Endothelial cell (in vitro differentiated cells): ENCODE measurements around the gene TNRC6A. TPM values are rescaled to one million over a fixed set of nuclear protein-coding genes. Genes with fewer than 3 reads are reported as not detected.

ENCODE experiments used
- DNase-seq: peaks from one replicate; pipeline ENCODE4 v3.0.0; 2021; ENCODE audit warnings: low spot score
- H3K27ac Mint-ChIP-seq: one replicate; pipeline ENCODE4 v1.8.0; 2021; ENCODE audit warnings: mixed read lengths, inconsistent platforms; ENCODE audit not compliant: unreplicated experiment
- H3K27me3 Mint-ChIP-seq: one replicate; pipeline ENCODE4 v1.8.0; 2021; ENCODE audit warnings: mild to moderate bottlenecking, moderate library complexity, mixed read lengths, inconsistent platforms; ENCODE audit not compliant: unreplicated experiment
- H3K36me3 Mint-ChIP-seq: one replicate; pipeline ENCODE4 v1.8.0; 2021; ENCODE audit warnings: mild to moderate bottlenecking, low read depth, mixed read lengths, inconsistent platforms; ENCODE audit not compliant: unreplicated experiment
- H3K4me1 Mint-ChIP-seq: one replicate; pipeline ENCODE4 v1.8.0; 2021; ENCODE audit warnings: mild to moderate bottlenecking, mixed read lengths, inconsistent platforms; ENCODE audit not compliant: unreplicated experiment
- H3K4me3 Mint-ChIP-seq: one replicate; pipeline ENCODE4 v1.8.0; 2021; ENCODE audit warnings: mild to moderate bottlenecking, mixed read lengths, inconsistent platforms; ENCODE audit not compliant: unreplicated experiment
- H3K9me3 Mint-ChIP-seq: one replicate; pipeline ENCODE4 v1.8.0; 2021; ENCODE audit warnings: mixed read lengths, inconsistent platforms; ENCODE audit not compliant: unreplicated experiment
- total RNA-seq: library from RNA; stranded (reverse); fragmentation: NEBNext Ultra II Directional; extraction: Animal tissue kit (Norgen Biotek cat#: 25700); gene quantifications from one replicate; pipeline ENCODE4 v1.2.1, GENCODE V29; 2021; ENCODE audit not compliant: unreplicated experiment
- TF ChIP-seq, protein P1 (sequence below): fragments of 200-600 bp; sonication (generic); IDR thresholded peaks from one replicate; pipeline ENCODE4 v1.5.0; 2021; ENCODE audit warnings: antibody characterized with exemption; ENCODE audit not compliant: unreplicated experiment

Gene TNRC6A
- total RNA-seq, 1 donor from 2014 or later: 60.5 TPM

DNA sequence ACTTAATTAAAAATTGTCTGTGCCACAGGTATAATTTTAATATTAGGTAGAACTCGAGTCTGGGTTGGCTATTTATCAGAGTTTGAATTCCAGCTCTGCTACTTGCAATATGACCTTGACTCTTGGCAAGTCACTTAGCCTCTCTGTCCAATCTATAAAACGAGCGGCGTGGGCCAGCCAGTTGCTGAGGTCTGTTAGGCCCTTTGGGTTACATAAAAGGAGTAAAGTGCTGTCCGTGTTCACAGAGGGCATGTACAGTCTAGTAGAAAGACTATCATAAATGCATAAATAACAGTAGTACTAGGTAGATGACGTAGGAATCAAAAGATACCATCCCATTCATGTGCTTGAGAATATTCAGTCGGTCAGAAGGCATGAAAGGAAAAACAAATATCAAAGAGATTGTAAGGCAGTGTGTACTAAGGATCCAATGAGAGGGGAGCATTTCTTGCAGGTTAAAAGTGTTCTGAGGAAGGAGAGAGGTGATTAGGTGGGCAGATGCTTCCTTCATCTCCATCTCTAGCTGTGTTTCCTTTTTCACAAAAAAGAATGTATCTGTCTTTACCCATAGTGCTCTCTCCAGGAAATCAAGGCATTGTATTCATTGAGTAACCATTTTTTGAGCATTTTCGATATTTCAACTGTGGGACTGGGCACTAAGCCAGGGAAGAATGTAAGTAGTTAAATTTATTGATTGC is 2.4 kb downstream of the TNRC6A start:
- Mint-ChIP-seq H3K36me3 (peaks cover 18% of the 10 kb centered on the region), H3K4me3 (peak overlapping the region; percentile 29), H3K27ac (peak overlapping the region; percentile 33), H3K4me1 (peaks cover 32% of the 10 kb centered on the region), H3K27me3 (peaks cover 6% of the 10 kb centered on the region), H3K9me3 (no peaks in the 10 kb centered on the region)
- TF ChIP-seq, protein P1, sequence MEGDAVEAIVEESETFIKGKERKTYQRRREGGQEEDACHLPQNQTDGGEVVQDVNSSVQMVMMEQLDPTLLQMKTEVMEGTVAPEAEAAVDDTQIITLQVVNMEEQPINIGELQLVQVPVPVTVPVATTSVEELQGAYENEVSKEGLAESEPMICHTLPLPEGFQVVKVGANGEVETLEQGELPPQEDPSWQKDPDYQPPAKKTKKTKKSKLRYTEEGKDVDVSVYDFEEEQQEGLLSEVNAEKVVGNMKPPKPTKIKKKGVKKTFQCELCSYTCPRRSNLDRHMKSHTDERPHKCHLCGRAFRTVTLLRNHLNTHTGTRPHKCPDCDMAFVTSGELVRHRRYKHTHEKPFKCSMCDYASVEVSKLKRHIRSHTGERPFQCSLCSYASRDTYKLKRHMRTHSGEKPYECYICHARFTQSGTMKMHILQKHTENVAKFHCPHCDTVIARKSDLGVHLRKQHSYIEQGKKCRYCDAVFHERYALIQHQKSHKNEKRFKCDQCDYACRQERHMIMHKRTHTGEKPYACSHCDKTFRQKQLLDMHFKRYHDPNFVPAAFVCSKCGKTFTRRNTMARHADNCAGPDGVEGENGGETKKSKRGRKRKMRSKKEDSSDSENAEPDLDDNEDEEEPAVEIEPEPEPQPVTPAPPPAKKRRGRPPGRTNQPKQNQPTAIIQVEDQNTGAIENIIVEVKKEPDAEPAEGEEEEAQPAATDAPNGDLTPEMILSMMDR: no peak
- no peak for DNase-seq

GRCh38 chr16:24734382-24734781 is 4.9 kb downstream of the TNRC6A start:
- no peak for DNase-seq
- Mint-ChIP-seq H3K36me3 (peaks cover 12% of the 10 kb centered on the region), H3K4me1 (peaks cover 27% of the 10 kb centered on the region), H3K4me3 (no peak overlapping the region), H3K27ac (no peak overlapping the region), H3K9me3 (no peaks in the 10 kb centered on the region), H3K27me3 (peaks cover 5% of the 10 kb centered on the region)
- TF ChIP-seq, protein P1: no peak

DNA sequence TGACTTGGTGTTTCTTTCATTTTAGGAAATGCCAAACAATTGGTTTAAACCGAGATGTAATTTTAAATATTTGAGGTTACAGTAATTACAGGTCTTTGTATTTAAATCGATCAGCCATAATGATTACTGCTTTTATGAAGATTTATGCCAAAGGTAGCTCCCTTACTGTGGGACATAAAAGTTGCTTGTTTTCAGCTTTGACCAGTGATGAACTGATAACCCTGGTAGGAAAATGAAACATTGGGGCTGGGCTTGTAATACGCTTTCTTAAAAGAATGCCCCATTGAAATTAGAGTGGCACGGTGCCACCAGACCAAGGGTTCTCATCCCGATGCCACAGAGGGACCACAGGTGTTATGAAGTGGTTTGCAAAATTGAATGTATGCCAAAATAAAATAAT is 7.3 kb downstream of the TNRC6A start:
- Mint-ChIP-seq H3K4me3 (no peak overlapping the region), H3K9me3 (no peaks in the 10 kb centered on the region), H3K27ac (peak overlapping the region; percentile 32), H3K36me3 (peaks cover 12% of the 10 kb centered on the region), H3K4me1 (peaks cover 23% of the 10 kb centered on the region), H3K27me3 (no peaks in the 10 kb centered on the region)
- TF ChIP-seq, protein P1: no peak
- no peak for DNase-seq

DNA sequence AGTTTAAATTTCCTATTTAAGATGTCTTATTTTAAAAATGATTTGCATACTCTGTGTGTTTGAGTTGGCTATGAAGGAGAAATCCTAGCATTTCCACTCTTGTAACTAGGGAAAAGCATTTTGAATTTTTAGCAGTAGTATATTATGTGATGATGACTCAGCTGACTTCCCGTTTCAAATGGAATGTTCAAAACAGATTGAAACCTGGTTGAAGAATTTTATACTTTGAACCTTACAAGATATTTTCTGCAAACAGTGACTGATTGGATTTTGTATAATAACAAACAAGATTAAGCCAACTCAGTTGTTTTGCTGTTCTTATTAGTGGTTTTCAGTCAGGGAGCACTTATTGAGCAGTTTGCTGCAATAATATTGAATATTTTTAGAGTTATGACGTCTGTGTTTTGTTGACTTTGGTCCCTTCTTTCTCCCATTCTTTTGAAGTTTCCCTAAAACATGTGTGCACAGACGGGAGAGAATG is 8.0 kb downstream of the TNRC6A start:
- no peaks in the 10 kb centered on the region for H3K27me3 Mint-ChIP-seq
- TF ChIP-seq, protein P1: no peak
- no peaks in the 10 kb centered on the region for H3K9me3 Mint-ChIP-seq
- peaks cover 15% of the 10 kb centered on the region for H3K36me3 Mint-ChIP-seq
- H3K4me3 Mint-ChIP-seq: no peak overlapping the region
- H3K27ac Mint-ChIP-seq: no peak overlapping the region
- H3K4me1 Mint-ChIP-seq: peaks cover 21% of the 10 kb centered on the region
- DNase-seq: no peak

GRCh38 chr16:24737916-24738594 is 8.6 kb downstream of the TNRC6A start:
- Mint-ChIP-seq H3K4me1 (peaks cover 21% of the 10 kb centered on the region), H3K27me3 (no peaks in the 10 kb centered on the region), H3K27ac (no peak overlapping the region), H3K36me3 (peaks cover 15% of the 10 kb centered on the region), H3K4me3 (no peak overlapping the region), H3K9me3 (no peaks in the 10 kb centered on the region)
- DNase-seq: no peak
- TF ChIP-seq, protein P1: no peak
